Measurements from ENCODE around the gene AP3S2. TPM values are rescaled to one million over a fixed set of nuclear protein-coding genes. Genes with fewer than 3 reads are reported as not detected.

AP3S2 gene
- total and polyA plus RNA-seq, 2 experiments from 2014 or later, result 9.4 to 93.3 TPM

DNA sequence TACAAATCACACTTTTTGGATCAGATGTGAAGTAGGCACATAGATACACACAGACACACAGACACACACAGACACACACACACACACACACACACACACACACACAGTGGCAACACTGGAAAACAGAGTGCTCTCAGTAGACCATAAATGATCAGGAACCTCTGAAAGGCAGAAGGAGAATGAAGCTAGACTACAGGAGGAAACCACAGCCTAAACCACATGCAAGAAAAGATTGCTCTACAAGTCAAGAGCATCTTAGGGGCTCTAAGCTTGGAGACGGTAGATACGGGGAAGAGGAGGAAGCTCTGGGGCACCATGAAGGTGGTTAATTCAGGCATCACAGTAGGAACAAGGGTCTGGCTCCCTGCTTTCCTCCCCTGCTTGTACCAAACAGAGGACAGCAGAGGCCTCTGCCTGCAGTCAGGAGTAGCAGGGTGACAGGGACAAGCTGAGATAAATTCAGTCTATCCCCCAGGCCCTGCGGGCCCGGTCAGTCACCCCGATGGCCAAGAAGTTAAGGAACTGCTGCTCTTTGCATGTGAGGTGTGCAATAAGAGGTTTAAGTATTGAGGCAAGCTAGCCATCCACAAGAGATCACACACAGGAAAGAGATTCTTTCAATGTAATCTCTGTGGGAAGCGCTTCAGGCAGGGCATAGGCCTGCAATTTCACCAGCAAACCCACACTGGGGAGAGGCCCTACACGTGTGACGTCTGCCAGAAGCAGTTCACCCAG, 42.4 kb upstream of the AP3S2 start:
- Mint-ChIP-seq H3K27me3 (ENCODE audit: insufficient read depth, low read depth, poor library complexity) (peaks cover 8% of the 10 kb centered on the region), H3K4me3 (no peak overlapping the region), H3K9me3 (no peaks in the 10 kb centered on the region), H3K36me3 (ENCODE audit: low read depth) (no peaks in the 10 kb centered on the region), H3K27ac (no peak overlapping the region), H3K4me1 (no peaks in the 10 kb centered on the region)
- H3K4me1 ChIP-seq (ENCODE audit: insufficient read depth), result no peaks in the 10 kb centered on the region
- no peak overlapping the region for H3K4me2 ChIP-seq
- H3K27me3 ChIP-seq (ENCODE audit: insufficient read depth), result no peaks in the 10 kb centered on the region
- H3K27ac ChIP-seq (ENCODE audit: low read depth), result no peak overlapping the region
- TF ChIP-seq NANOG (IDR thresholded peaks at IDR 0.05; ENCODE audit: borderline replicate concordance), result no peak
- no peak for TF ChIP-seq POLR2AphosphoS5 (IDR thresholded peaks at IDR 0.05; ENCODE audit: low read depth)
- TF ChIP-seq STAT1 (IDR thresholded peaks at IDR 0.05; ENCODE audit: unreplicated experiment), result no peak
- no peak for TF ChIP-seq CREB1 (CRISPR knock-in tag; IDR thresholded peaks at IDR 0.05; ENCODE audit: low read depth)
- TF ChIP-seq, protein P1, sequence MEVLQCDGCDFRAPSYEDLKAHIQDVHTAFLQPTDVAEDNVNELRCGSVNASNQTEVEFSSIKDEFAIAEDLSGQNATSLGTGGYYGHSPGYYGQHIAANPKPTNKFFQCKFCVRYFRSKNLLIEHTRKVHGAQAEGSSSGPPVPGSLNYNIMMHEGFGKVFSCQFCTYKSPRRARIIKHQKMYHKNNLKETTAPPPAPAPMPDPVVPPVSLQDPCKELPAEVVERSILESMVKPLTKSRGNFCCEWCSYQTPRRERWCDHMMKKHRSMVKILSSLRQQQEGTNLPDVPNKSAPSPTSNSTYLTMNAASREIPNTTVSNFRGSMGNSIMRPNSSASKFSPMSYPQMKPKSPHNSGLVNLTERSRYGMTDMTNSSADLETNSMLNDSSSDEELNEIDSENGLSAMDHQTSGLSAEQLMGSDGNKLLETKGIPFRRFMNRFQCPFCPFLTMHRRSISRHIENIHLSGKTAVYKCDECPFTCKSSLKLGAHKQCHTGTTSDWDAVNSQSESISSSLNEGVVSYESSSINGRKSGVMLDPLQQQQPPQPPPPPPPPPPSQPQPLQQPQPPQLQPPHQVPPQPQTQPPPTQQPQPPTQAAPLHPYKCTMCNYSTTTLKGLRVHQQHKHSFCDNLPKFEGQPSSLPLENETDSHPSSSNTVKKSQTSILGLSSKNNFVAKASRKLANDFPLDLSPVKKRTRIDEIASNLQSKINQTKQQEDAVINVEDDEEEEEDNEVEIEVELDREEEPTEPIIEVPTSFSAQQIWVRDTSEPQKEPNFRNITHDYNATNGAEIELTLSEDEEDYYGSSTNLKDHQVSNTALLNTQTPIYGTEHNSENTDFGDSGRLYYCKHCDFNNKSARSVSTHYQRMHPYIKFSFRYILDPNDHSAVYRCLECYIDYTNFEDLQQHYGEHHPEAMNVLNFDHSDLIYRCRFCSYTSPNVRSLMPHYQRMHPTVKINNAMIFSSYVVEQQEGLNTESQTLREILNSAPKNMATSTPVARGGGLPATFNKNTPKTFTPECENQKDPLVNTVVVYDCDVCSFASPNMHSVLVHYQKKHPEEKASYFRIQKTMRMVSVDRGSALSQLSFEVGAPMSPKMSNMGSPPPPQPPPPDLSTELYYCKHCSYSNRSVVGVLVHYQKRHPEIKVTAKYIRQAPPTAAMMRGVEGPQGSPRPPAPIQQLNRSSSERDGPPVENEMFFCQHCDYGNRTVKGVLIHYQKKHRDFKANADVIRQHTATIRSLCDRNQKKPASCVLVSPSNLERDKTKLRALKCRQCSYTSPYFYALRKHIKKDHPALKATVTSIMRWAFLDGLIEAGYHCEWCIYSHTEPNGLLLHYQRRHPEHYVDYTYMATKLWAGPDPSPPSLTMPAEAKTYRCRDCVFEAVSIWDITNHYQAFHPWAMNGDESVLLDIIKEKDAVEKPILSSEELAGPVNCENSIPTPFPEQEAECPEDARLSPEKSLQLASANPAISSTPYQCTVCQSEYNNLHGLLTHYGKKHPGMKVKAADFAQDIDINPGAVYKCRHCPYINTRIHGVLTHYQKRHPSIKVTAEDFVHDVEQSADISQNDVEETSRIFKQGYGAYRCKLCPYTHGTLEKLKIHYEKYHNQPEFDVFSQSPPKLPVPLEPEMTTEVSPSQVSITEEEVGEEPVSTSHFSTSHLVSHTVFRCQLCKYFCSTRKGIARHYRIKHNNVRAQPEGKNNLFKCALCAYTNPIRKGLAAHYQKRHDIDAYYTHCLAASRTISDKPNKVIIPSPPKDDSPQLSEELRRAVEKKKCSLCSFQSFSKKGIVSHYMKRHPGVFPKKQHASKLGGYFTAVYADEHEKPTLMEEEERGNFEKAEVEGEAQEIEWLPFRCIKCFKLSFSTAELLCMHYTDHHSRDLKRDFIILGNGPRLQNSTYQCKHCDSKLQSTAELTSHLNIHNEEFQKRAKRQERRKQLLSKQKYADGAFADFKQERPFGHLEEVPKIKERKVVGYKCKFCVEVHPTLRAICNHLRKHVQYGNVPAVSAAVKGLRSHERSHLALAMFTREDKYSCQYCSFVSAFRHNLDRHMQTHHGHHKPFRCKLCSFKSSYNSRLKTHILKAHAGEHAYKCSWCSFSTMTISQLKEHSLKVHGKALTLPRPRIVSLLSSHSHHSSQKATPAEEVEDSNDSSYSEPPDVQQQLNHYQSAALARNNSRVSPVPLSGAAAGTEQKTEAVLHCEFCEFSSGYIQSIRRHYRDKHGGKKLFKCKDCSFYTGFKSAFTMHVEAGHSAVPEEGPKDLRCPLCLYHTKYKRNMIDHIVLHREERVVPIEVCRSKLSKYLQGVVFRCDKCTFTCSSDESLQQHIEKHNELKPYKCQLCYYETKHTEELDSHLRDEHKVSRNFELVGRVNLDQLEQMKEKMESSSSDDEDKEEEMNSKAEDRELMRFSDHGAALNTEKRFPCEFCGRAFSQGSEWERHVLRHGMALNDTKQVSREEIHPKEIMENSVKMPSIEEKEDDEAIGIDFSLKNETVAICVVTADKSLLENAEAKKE (CRISPR knock-in tag; IDR thresholded peaks at IDR 0.05), result no peak
- TF ChIP-seq, protein P2, sequence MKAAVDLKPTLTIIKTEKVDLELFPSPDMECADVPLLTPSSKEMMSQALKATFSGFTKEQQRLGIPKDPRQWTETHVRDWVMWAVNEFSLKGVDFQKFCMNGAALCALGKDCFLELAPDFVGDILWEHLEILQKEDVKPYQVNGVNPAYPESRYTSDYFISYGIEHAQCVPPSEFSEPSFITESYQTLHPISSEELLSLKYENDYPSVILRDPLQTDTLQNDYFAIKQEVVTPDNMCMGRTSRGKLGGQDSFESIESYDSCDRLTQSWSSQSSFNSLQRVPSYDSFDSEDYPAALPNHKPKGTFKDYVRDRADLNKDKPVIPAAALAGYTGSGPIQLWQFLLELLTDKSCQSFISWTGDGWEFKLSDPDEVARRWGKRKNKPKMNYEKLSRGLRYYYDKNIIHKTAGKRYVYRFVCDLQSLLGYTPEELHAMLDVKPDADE (IDR thresholded peaks at IDR 0.05), result no peak
- TF ChIP-seq JUNB (IDR thresholded peaks at IDR 0.05; ENCODE audit: unreplicated experiment), result no peak
- TF ChIP-seq ZNF114 (CRISPR knock-in tag; IDR thresholded peaks at IDR 0.05), result no peak
- ATAC-seq (no peak), DNase-seq (ENCODE audit: low spot score) (no peak)
- H3K4me3 ChIP-seq, result no peak overlapping the region
- H3K79me2 ChIP-seq (replicated peaks; ENCODE audit: insufficient read depth), result no peaks in the 10 kb centered on the region
- no peak overlapping the region for H2AFZ ChIP-seq
- H3K36me3 ChIP-seq (ENCODE audit: insufficient read depth), result no peaks in the 10 kb centered on the region
- H3K9me2 ChIP-seq (ENCODE audit: insufficient read depth), result no peaks in the 10 kb centered on the region
- H4K20me1 ChIP-seq (replicated peaks; ENCODE audit: insufficient read depth), result no peaks in the 10 kb centered on the region
- no peaks in the 10 kb centered on the region for H3F3A ChIP-seq (replicated peaks; ENCODE audit: low read depth)

Measured in GM23338 (cell line).